Smooth muscle cell (in vitro differentiated cells): Measurements from ENCODE around the gene MEGF11. TPM values are rescaled to one million over a fixed set of nuclear protein-coding genes. Genes with fewer than 3 reads are reported as not detected.

Source experiments
- DNase-seq: peaks from one replicate; lab custom pipeline; 2025; ENCODE audit not compliant: unreplicated experiment; lab: John Stamatoyannopoulos, UW
- H2AFZ ChIP-seq: fragments of 200-600 bp; sonication (generic); 2 replicates; pipeline ENCODE4 v1.6.0; 2016; ENCODE audit warnings: antibody characterized with exemption, low read depth, mild to moderate bottlenecking
- H3F3A ChIP-seq: fragments of 200-600 bp; sonication (generic); 2 replicates; pipeline ENCODE4 v1.6.0; 2017; ENCODE audit warnings: antibody characterized with exemption, low read depth
- H3K27ac ChIP-seq: fragments of 200-600 bp; sonication (generic); 2 replicates; pipeline ENCODE4 v1.5.1; 2016; ENCODE audit warnings: low read depth, mild to moderate bottlenecking
- H3K27me3 ChIP-seq: fragments of 200-600 bp; sonication (generic); 2 replicates; pipeline ENCODE4 v1.6.1; 2016; ENCODE audit warnings: low read depth, mild to moderate bottlenecking
- H3K36me3 ChIP-seq: fragments of 200-600 bp; sonication (generic); 2 replicates; pipeline ENCODE4 v1.5.1; 2016; ENCODE audit warnings: low read depth
- H3K4me1 ChIP-seq: fragments of 200-600 bp; sonication (generic); 2 replicates; pipeline ENCODE4 v1.5.1; 2016; ENCODE audit warnings: low read depth
- H3K4me2 ChIP-seq: fragments of 200-600 bp; sonication (generic); 2 replicates; pipeline ENCODE4 v1.6.0; 2016; ENCODE audit warnings: mild to moderate bottlenecking
- H3K4me3 ChIP-seq: fragments of 200-600 bp; sonication (generic); 2 replicates; pipeline ENCODE4 v1.5.1; 2016; ENCODE audit warnings: mild to moderate bottlenecking
- H3K79me2 ChIP-seq: fragments of 200-600 bp; sonication (generic); 2 replicates; pipeline ENCODE4 v1.6.0; 2016; ENCODE audit warnings: low read depth, mild to moderate bottlenecking
- H3K9ac ChIP-seq: fragments of 200-600 bp; sonication (generic); 2 replicates; pipeline ENCODE4 v1.6.0; 2016; ENCODE audit warnings: low read depth
- H3K9me3 ChIP-seq: fragments of 200-600 bp; sonication (generic); replicated peaks from 2 replicates; pipeline ENCODE4 v1.5.1; 2016; ENCODE audit warnings: low read depth
- H4K20me1 ChIP-seq: fragments of 200-600 bp; sonication (generic); 2 replicates; pipeline ENCODE4 v1.6.0; 2016; ENCODE audit warnings: low read depth
- WGBS: methylation state at CpG from one replicate; pipeline ENCODE4 v1.1.7; 2016; ENCODE audit warnings: low lambda C conversion rate; 5-methylcytosine and 5-hydroxymethylcytosine counted together
- polyA plus RNA-seq: library from polyadenylated mRNA; unstranded; fragments of >200 nt; fragmentation: Nextera tagmentation; extraction: Ambion mirVana; gene quantifications from 2 replicates; pipeline ENCODE4 v1.2.1, GENCODE V29; 2016
- total RNA-seq: library from RNA; depleted of rRNA; stranded (reverse); fragments of >200 nt; gene quantifications from 2 replicates; pipeline ENCODE4 v1.2.3, GENCODE V29; 2014
- TF ChIP-seq, protein P1 (sequence below): fragments of 200-600 bp; sonication (generic); IDR thresholded peaks from 2 replicates; pipeline ENCODE4 v1.5.1; 2017; ENCODE audit warnings: borderline replicate concordance, mild to moderate bottlenecking, antibody characterized with exemption; ENCODE audit not compliant: insufficient read depth, poor library complexity, severe bottlenecking

Gene MEGF11
- total and polyA plus RNA-seq, 2 experiments from 2014 or later: 0.08 TPM; not detected in 1

DNA sequence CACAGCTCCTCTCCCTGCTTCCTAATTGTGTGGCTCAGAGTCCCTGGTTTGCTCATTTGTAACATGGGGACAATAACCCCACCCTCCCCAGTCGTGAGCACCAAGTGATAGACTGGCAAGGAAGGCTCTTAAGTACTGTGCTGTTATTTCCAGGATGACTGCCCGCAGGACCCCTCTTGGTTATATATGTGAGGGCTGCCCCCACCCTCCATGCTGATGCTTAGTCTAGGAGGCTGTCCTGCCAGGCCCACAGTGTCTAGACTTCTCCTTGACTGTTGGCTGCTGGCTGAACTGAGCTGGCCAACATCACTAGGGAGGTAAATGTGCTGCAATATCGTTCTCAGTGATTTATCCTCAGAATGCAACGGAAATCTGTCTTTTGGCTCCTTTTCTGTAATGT is 339.2 kb downstream of the MEGF11 start:
- no peaks in the 10 kb centered on the region for H3K27me3 ChIP-seq
- no peaks in the 10 kb centered on the region for H3K79me2 ChIP-seq
- no peak overlapping the region for H2AFZ ChIP-seq
- H3F3A ChIP-seq: no peaks in the 10 kb centered on the region
- H3K9ac ChIP-seq: no peak overlapping the region
- 90% methylated on average over 4 of the region's 4 CpGs for WGBS
- H3K9me3 ChIP-seq: no peaks in the 10 kb centered on the region
- H3K36me3 ChIP-seq: no peaks in the 10 kb centered on the region
- H3K4me2 ChIP-seq: no peak overlapping the region
- peaks cover 9% of the 10 kb centered on the region for H3K4me1 ChIP-seq
- DNase-seq: no peak
- TF ChIP-seq, protein P1, sequence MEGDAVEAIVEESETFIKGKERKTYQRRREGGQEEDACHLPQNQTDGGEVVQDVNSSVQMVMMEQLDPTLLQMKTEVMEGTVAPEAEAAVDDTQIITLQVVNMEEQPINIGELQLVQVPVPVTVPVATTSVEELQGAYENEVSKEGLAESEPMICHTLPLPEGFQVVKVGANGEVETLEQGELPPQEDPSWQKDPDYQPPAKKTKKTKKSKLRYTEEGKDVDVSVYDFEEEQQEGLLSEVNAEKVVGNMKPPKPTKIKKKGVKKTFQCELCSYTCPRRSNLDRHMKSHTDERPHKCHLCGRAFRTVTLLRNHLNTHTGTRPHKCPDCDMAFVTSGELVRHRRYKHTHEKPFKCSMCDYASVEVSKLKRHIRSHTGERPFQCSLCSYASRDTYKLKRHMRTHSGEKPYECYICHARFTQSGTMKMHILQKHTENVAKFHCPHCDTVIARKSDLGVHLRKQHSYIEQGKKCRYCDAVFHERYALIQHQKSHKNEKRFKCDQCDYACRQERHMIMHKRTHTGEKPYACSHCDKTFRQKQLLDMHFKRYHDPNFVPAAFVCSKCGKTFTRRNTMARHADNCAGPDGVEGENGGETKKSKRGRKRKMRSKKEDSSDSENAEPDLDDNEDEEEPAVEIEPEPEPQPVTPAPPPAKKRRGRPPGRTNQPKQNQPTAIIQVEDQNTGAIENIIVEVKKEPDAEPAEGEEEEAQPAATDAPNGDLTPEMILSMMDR: no peak
- peaks cover 39% of the 10 kb centered on the region for H4K20me1 ChIP-seq
- no peak overlapping the region for H3K4me3 ChIP-seq
- no peak overlapping the region for H3K27ac ChIP-seq

- no peaks in the 10 kb centered on the region for H3F3A ChIP-seq
- DNase-seq: no peak
- no peaks in the 10 kb centered on the region for H3K79me2 ChIP-seq
- no peaks in the 10 kb centered on the region for H3K9me3 ChIP-seq
- no peak overlapping the region for H3K4me2 ChIP-seq
- TF ChIP-seq, protein P1: no peak
- no peak overlapping the region for H3K9ac ChIP-seq
- no peaks in the 10 kb centered on the region for H3K27me3 ChIP-seq
- H3K4me1 ChIP-seq: peaks cover 9% of the 10 kb centered on the region
- H4K20me1 ChIP-seq: peaks cover 43% of the 10 kb centered on the region
- H3K27ac ChIP-seq: no peak overlapping the region
- 96% methylated on average over 13 of the region's 13 CpGs for WGBS
- no peak overlapping the region for H2AFZ ChIP-seq
- H3K36me3 ChIP-seq: no peaks in the 10 kb centered on the region
- H3K4me3 ChIP-seq: no peak overlapping the region
Measured at GRCh38 chr15:65913631-65914199, 339.8 kb downstream of the MEGF11 start.

DNA sequence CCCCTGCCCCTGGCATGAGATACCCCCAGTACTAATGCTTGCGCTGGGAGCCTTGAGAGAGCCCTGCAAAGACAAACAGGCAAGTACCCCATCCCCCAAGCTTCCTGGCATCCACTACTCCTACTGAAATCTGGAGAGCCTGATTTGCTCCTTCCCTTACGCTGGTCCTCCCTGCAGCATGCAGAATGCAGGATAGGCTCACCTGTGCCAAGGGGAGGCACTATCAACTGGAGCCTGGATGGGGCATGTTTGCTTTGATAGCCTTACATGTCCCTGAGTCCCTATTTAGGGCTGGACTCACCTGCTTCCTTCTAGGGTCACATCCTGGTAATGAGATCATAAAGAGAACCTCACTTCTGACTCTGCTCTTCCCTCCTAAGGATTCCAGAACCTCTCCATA is 341.3 kb downstream of the MEGF11 start:
- Histone ChIP-seq H3K9me3 (no peaks in the 10 kb centered on the region), H2AFZ (no peak overlapping the region), H3K4me2 (no peak overlapping the region), H3K4me1 (peaks cover 9% of the 10 kb centered on the region), H3K36me3 (no peaks in the 10 kb centered on the region), H3K79me2 (no peaks in the 10 kb centered on the region), H3K4me3 (no peak overlapping the region), H4K20me1 (peaks cover 47% of the 10 kb centered on the region), H3F3A (no peaks in the 10 kb centered on the region), H3K27ac (no peak overlapping the region), H3K9ac (no peak overlapping the region), H3K27me3 (no peaks in the 10 kb centered on the region)
- no peak for DNase-seq
- TF ChIP-seq, protein P1: no peak
- 100% methylated on average over 2 of the region's 2 CpGs for WGBS

GRCh38 chr15:65910341-65910740 is 343.2 kb downstream of the MEGF11 start:
- Histone ChIP-seq H3K4me1 (no peaks in the 10 kb centered on the region), H4K20me1 (peaks cover 42% of the 10 kb centered on the region), H3K27ac (no peak overlapping the region), H3K4me2 (no peak overlapping the region), H2AFZ (no peak overlapping the region), H3K9me3 (no peaks in the 10 kb centered on the region), H3K4me3 (no peak overlapping the region), H3K79me2 (no peaks in the 10 kb centered on the region), H3F3A (no peaks in the 10 kb centered on the region), H3K27me3 (no peaks in the 10 kb centered on the region), H3K36me3 (no peaks in the 10 kb centered on the region), H3K9ac (no peak overlapping the region)
- TF ChIP-seq, protein P1: no peak
- DNase-seq: no peak
- 93% methylated on average over 4 of the region's 4 CpGs for WGBS
